Progenitor cell of endocrine pancreas (in vitro differentiated cells): ENCODE data around the gene CSMD2. TPM values are rescaled to one million over a fixed set of nuclear protein-coding genes. Genes with fewer than 3 reads are reported as not detected.

ENCODE experiments used
- DNase-seq: peaks from one replicate; pipeline ENCODE4 v3.0.0; 2021; ENCODE audit warnings: low spot score; ENCODE audit not compliant: unreplicated experiment
- H3K27ac Mint-ChIP-seq: 2 replicates; pipeline ENCODE4 v1.8.0; 2021; ENCODE audit warnings: mild to moderate bottlenecking, moderate library complexity, mixed read lengths
- H3K27me3 Mint-ChIP-seq: 2 replicates; pipeline ENCODE4 v1.8.0; 2021; ENCODE audit warnings: mixed read lengths
- H3K36me3 Mint-ChIP-seq: 2 replicates; pipeline ENCODE4 v1.8.0; 2022; ENCODE audit warnings: mixed read lengths; ENCODE audit not compliant: insufficient read depth
- H3K4me1 Mint-ChIP-seq: 2 replicates; pipeline ENCODE4 v1.8.0; 2021; ENCODE audit warnings: low read depth, mixed read lengths
- H3K4me3 Mint-ChIP-seq: 2 replicates; pipeline ENCODE4 v1.8.0; 2021; ENCODE audit warnings: low read depth, mild to moderate bottlenecking, moderate library complexity, mixed read lengths
- H3K9me3 Mint-ChIP-seq: 2 replicates; pipeline ENCODE4 v1.8.0; 2021; ENCODE audit warnings: low read depth, mixed read lengths
- CTCF ChIP-seq: fragments of 200-600 bp; sonication (generic); IDR thresholded peaks from one replicate; pipeline ENCODE4 v1.5.0; 2021; ENCODE audit warnings: antibody characterized with exemption, mild to moderate bottlenecking; ENCODE audit not compliant: unreplicated experiment
- total RNA-seq: library from RNA; stranded (reverse); gene quantifications from 2 replicates; pipeline ENCODE4 v1.2.1, GENCODE V29; 2021

Gene CSMD2
- total RNA-seq, 1 donor from 2014 or later: 0.38 TPM

DNA sequence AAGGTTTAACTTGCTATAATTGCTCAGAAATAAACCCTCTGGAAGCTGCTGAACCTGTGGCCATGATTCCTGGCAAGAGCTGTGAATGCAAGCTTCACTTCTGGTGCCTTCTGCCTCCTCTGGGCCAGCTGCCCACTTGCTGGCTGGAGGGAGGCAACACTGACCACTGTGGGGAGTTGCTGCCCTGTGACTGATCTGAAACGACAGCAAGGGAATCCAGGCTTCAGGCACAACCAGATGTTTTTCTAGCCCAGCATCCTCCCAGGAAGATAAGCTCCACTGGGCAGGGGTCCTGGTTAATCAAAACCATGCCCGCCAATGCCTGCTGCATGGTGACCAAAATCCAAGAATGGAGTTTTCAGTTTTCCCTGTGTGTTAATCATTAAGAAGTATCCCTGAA lies 481.1 kb downstream of the CSMD2 start:
- no peaks in the 10 kb centered on the region for H3K36me3 Mint-ChIP-seq
- DNase-seq: no peak
- peaks cover 22% of the 10 kb centered on the region for H3K27me3 Mint-ChIP-seq
- no peaks in the 10 kb centered on the region for H3K4me1 Mint-ChIP-seq
- no peak overlapping the region for H3K27ac Mint-ChIP-seq
- H3K9me3 Mint-ChIP-seq: peaks cover 3% of the 10 kb centered on the region
- H3K4me3 Mint-ChIP-seq: no peak overlapping the region
- TF ChIP-seq CTCF: no peak

DNA sequence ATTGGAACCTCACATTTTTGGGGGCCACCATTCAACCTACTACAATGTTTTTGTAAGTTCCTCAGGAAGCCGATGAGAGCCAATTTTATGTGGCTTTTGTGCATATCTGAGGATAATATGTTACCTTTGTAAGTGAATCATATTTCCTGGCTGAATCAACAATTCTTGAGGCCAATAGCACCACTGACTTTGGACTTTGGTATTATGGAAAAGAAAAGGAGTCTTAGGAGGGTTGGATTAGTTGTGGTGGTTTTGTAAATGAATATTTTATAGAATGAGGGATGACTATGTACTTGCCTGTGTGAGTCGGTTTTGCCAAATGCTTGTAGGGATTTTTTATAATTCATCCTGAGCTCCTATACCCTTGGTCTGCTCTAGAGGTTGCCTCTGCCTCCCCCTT lies 482.7 kb downstream of the CSMD2 start:
- H3K27me3 Mint-ChIP-seq: peaks cover 17% of the 10 kb centered on the region
- no peaks in the 10 kb centered on the region for H3K36me3 Mint-ChIP-seq
- DNase-seq: no peak
- H3K4me1 Mint-ChIP-seq: no peaks in the 10 kb centered on the region
- H3K4me3 Mint-ChIP-seq: no peak overlapping the region
- peaks cover 3% of the 10 kb centered on the region for H3K9me3 Mint-ChIP-seq
- TF ChIP-seq CTCF: no peak
- H3K27ac Mint-ChIP-seq: no peak overlapping the region

DNA sequence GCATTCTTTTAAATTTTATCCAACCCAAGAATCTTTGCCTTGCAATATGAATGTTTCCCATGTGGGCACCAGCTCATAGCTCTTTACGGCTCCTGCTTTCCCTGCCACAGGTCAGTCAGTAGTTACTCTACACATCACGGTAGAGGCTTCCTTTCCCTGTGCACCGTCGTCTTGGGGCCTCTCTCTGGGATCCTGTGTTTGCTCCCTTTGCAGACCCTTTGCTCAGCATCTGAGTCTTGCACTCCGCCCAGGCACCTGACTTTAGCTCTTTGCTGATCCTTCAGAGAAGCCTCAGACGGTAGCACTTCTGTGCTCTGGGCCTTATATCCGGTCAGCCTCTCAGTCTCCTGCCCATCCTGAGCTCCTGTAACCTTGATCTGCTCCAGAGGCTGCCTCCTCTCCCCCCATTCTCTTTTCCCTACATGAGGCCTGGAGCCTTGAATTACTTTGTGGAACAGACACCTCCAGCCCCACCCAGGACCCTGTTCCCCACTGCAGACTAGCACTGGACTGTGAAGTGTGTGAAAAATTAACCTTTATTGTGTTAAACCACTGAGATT lies 484.7 kb downstream of the CSMD2 start:
- TF ChIP-seq CTCF: no peak
- H3K27ac Mint-ChIP-seq: peak overlapping the region; percentile 39

DNA sequence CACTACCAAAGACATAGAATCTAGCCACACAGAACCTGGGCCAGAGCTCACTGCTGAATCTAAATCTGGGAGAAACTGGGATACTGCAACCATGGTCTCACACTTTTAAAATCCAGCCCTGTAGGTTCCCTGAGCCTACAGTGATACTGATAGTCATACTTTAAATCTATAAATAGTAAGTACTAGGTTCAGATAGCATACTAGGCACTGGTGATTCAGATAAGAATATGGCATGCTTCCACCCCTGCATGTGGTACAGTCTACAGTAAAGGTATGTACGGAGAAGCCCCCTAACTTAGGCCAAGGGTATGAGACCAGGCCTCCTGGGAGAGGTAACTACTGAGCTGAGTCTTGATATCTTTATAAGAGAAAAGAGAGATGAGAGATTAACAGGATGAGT lies 494.5 kb downstream of the CSMD2 start:
- H3K36me3 Mint-ChIP-seq: no peaks in the 10 kb centered on the region
- H3K4me1 Mint-ChIP-seq: no peaks in the 10 kb centered on the region
- no peak overlapping the region for H3K27ac Mint-ChIP-seq
- peaks cover 8% of the 10 kb centered on the region for H3K9me3 Mint-ChIP-seq
- peaks cover 15% of the 10 kb centered on the region for H3K27me3 Mint-ChIP-seq
- no peak overlapping the region for H3K4me3 Mint-ChIP-seq
- no peak for DNase-seq
- TF ChIP-seq CTCF: no peak

More for the DNA sequence above, 484.7 kb downstream of the CSMD2 start:
- no peaks in the 10 kb centered on the region for H3K4me1 Mint-ChIP-seq
- no peak for DNase-seq
- peaks cover 3% of the 10 kb centered on the region for H3K9me3 Mint-ChIP-seq
- H3K4me3 Mint-ChIP-seq: no peak overlapping the region
- H3K27me3 Mint-ChIP-seq: peaks cover 9% of the 10 kb centered on the region
- no peaks in the 10 kb centered on the region for H3K36me3 Mint-ChIP-seq

GRCh38 chr1:33668695-33669094 lies 496.3 kb downstream of the CSMD2 start:
- TF ChIP-seq CTCF: no peak
- Mint-ChIP-seq H3K27me3 (peaks cover 15% of the 10 kb centered on the region), H3K4me3 (no peak overlapping the region), H3K9me3 (peaks cover 5% of the 10 kb centered on the region), H3K36me3 (no peaks in the 10 kb centered on the region), H3K27ac (no peak overlapping the region), H3K4me1 (no peaks in the 10 kb centered on the region)
- DNase-seq: no peak
